Ascending aorta (tissue), 2 donors: Measurements from ENCODE around the gene COX20. TPM values are rescaled to one million over a fixed set of nuclear protein-coding genes. Genes with fewer than 3 reads are reported as not detected.
A peak's percentile ranks its signal among the peaks of the same experiment; 100 is the strongest.

Source experiments
- DNase-seq, 2 donors: peaks; one replicate each; pipeline ENCODE4 v3.0.0-alpha.2; 2019; ENCODE audit warnings: low spot score in 2 of 2
- H3K27ac ChIP-seq, 2 donors: fragments of 200-600 bp; sonication (generic); one replicate each; pipeline ENCODE4 v1.5.1; 2016 to 2017; ENCODE audit warnings: mild to moderate bottlenecking in 1 of 2
- H3K27me3 ChIP-seq: fragments of 200-600 bp; sonication (generic); one replicate; pipeline ENCODE4 v1.5.1; 2017
- H3K36me3 ChIP-seq, 2 donors: fragments of 200-600 bp; sonication (generic); one replicate each; pipeline ENCODE4 v1.5.1; 2016
- H3K4me1 ChIP-seq, 2 donors: fragments of 200-600 bp; sonication (generic); one replicate each; pipeline ENCODE4 v1.5.1; 2016 to 2017; ENCODE audit warnings: mild to moderate bottlenecking in 1 of 2
- H3K4me3 ChIP-seq, 2 donors: fragments of 200-600 bp; sonication (generic); one replicate each; pipeline ENCODE4 v1.5.1; 2016 to 2017; ENCODE audit warnings: mild to moderate bottlenecking in 1 of 2
- H3K9me3 ChIP-seq, 2 donors: fragments of 200-600 bp; sonication (generic); one replicate each; pipeline ENCODE4 v1.5.1; 2016
- intact Hi-C: fragments of 100-400 bp; cut with DNase I; formaldehyde crosslinking; loops from one replicate; pipeline ENCODE4 v1.15.1; 2023
- total RNA-seq: library from RNA; depleted of rRNA; stranded (reverse); fragments of >200 nt; gene quantifications from one replicate; pipeline ENCODE4 v1.1.0, GENCODE V29; 2016
- TF ChIP-seq, protein P1 (sequence below), 3 experiments: fragments of 200-600 bp in 2 of 3; fragments of 450-650 bp in 1 of 3; sonication (generic) in 2 of 3; IDR thresholded peaks; one replicate each; pipeline ENCODE4 v1.5.1; 2016 to 2019; ENCODE audit warnings: antibody characterized with exemption in 3 of 3, mild to moderate bottlenecking in 1 of 3, moderate library complexity in 1 of 3

Gene COX20
- total RNA-seq, 1 donor from 2014 or later: 8.2 TPM

DNA sequence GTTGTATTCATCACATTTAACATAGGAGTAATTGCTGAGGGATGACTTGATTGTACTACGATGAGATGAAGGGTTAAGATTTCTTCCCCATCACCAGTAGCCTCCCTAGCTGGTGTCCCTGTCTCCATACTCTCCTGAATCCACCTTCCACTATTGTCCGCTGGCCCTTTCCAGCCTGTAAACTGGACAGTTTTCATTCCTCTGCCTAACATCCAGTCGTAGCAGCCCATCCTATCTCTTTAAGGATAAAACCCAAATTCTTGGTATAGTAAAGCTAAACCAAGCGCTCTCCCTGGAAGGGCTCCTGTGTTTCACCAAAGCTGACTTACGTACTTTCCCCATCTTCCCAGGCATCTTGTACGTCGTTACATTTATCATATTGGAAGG, 670 bp downstream of the COX20 start:
- Histone ChIP-seq H3K4me3 (peak overlapping the region; percentile 67 to 76), H3K36me3 (peaks cover 0 to 12% of the 10 kb centered on the region in 2 donors), H3K9me3 (no peaks in the 10 kb centered on the region), H3K4me1 (peaks cover 0 to 20% of the 10 kb centered on the region in 2 donors), H3K27me3 (no peaks in the 10 kb centered on the region), H3K27ac (peak overlapping the region; percentile 98 to 99)
- DNase-seq: no peak
- intact Hi-C loops: loop anchor here (10.0 kb wide), 3 partner anchors 209 to 791 kb away; partner anchors contain the start of gene ADSS2
- TF ChIP-seq, protein P1, sequence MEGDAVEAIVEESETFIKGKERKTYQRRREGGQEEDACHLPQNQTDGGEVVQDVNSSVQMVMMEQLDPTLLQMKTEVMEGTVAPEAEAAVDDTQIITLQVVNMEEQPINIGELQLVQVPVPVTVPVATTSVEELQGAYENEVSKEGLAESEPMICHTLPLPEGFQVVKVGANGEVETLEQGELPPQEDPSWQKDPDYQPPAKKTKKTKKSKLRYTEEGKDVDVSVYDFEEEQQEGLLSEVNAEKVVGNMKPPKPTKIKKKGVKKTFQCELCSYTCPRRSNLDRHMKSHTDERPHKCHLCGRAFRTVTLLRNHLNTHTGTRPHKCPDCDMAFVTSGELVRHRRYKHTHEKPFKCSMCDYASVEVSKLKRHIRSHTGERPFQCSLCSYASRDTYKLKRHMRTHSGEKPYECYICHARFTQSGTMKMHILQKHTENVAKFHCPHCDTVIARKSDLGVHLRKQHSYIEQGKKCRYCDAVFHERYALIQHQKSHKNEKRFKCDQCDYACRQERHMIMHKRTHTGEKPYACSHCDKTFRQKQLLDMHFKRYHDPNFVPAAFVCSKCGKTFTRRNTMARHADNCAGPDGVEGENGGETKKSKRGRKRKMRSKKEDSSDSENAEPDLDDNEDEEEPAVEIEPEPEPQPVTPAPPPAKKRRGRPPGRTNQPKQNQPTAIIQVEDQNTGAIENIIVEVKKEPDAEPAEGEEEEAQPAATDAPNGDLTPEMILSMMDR (IDR thresholded peaks at IDR 0.05): no peak

DNA sequence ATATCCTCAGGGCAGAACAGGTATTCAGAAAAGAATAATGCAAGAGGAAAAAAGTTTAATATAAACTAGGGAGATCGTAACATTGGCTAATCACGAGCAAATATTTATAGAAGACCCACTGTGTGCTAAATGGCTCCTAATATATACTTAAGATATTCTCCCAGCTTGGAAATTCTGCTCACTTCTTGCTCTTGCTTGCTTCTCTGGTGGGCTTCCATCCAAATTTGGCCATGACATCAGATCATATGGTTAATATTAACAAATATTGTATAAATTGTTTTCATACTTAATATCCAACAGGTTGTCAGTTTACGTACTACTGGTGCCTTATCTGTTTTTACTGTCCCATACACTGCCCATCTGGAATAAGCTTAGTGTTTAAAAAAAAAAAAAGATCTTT, 1.1 kb downstream of the COX20 start:
- no peaks in the 10 kb centered on the region for H3K27me3 ChIP-seq
- intact Hi-C loops: loop anchor here (10.0 kb wide), 3 partner anchors 208 to 792 kb away; partner anchors contain the start of gene ADSS2
- H3K9me3 ChIP-seq: no peaks in the 10 kb centered on the region
- H3K4me1 ChIP-seq: peaks cover 0 to 20% of the 10 kb centered on the region in 2 donors
- no peak for DNase-seq
- peak overlapping the region; percentile 98 to 99 for H3K27ac ChIP-seq
- TF ChIP-seq, protein P1 (IDR thresholded peaks at IDR 0.05): no peak
- peak overlapping the region; percentile 67 to 76 for H3K4me3 ChIP-seq
- H3K36me3 ChIP-seq: peaks cover 0 to 13% of the 10 kb centered on the region in 2 donors

DNA sequence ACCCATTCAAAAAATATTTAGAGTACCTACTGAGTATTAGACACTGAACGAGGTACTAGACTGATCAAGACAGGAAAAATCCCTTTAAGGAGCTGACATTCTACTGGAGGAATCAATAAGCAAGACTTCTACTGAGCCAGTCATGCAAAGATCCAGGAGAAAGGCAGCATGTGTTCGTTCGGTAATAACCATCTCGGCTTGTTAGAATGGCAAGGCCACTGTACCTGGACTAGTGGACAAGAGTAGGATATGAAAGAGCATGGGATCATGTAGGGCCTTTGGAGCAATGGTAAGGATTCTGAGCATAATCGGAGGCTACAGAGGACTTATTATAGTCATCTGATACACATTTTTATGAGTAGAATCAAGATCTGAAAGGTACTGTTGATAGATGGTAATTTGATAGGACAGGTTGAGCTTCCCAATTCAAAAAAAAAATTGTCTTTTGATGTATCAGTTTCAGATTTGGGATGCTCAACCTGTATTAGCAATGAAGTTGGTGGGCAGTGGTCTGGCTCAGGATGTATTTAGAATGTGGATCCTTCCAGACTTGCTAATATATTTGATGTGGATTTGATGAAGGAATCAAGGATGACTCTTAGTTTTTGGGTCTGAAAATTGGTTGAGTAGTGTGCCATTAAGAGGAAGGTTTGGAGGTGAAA, 2.3 kb downstream of the COX20 start:
- Histone ChIP-seq H3K9me3 (no peaks in the 10 kb centered on the region), H3K4me1 (peaks cover 0 to 25% of the 10 kb centered on the region in 2 donors), H3K27me3 (no peaks in the 10 kb centered on the region), H3K27ac (peak overlapping the region; percentile 98 to 99), H3K36me3 (peaks cover 10 to 25% of the 10 kb centered on the region in 2 donors), H3K4me3 (no peak overlapping the region)
- intact Hi-C loops: loop anchor here (10.0 kb wide), 3 partner anchors 207 to 793 kb away; partner anchors contain the start of gene ADSS2
- no peak for DNase-seq
- TF ChIP-seq, protein P1 (IDR thresholded peaks at IDR 0.05): no peak

DNA sequence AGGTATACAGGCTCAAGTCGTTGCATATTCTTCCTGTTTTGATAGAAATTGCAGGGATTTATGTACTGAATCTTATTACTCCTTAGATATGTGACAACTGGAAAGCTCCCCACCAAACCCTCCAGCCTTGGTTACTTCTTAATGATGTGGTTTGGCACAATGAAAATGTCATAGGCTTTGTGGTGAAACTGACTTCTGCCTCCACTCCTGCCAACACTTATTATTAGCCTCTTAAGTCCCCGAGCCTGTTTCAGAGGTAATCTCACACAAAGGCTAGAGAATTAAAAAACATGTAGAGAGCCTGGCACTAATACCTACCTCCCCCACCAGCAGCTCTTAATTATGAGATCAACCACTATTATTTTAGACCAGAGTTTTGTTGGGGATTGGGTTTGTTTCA, 4.2 kb downstream of the COX20 start:
- intact Hi-C loops: loop anchor here (10.0 kb wide), 3 partner anchors 205 to 795 kb away; partner anchors contain the start of gene ADSS2
- no peak for DNase-seq
- H3K27ac ChIP-seq: no peak overlapping the region
- peaks cover 0 to 21% of the 10 kb centered on the region in 2 donors for H3K4me1 ChIP-seq
- no peak overlapping the region for H3K4me3 ChIP-seq
- H3K9me3 ChIP-seq: no peaks in the 10 kb centered on the region
- peaks cover 29 to 43% of the 10 kb centered on the region in 2 donors for H3K36me3 ChIP-seq
- TF ChIP-seq, protein P1 (IDR thresholded peaks at IDR 0.05): no peak
- H3K27me3 ChIP-seq: no peaks in the 10 kb centered on the region

DNA sequence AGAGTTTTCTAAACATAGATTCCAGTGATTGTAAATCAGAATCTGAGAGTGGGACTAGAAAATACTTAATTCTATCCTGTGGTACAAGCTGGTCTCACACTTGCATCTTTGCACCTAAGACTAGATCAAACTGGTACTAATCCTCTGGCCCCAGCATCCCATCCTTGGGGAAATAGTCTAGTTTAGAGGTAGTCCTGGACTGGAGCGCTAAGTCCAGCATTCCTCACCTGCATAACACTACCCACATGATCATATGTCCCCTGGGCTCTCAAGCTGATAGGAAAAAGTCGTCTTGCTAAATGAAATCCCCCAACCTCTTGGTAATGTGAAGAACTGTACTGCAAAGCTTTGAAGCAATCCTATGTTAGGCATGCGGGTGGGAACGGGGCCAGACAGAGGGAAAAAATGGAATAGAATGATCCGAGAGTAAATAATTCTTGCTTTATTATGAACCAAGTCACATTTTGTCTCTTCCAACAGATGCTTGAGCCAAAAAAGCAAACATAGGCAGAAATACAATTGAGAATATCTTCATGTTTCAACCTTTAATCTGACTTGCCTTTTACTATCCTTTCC, 4.8 kb downstream of the COX20 start:
- Histone ChIP-seq H3K4me1 (peaks cover 0 to 21% of the 10 kb centered on the region in 2 donors), H3K36me3 (peaks cover 33 to 49% of the 10 kb centered on the region in 2 donors), H3K27me3 (no peaks in the 10 kb centered on the region), H3K27ac (peak overlapping the region in 1 of 2 donors; percentile 15), H3K4me3 (no peak overlapping the region), H3K9me3 (no peaks in the 10 kb centered on the region)
- DNase-seq: no peak
- TF ChIP-seq, protein P1 (IDR thresholded peaks at IDR 0.05): no peak
- intact Hi-C loops: no loop called here
